Measurements from ENCODE around the gene LIF. TPM values are rescaled to one million over a fixed set of nuclear protein-coding genes. Genes with fewer than 3 reads are reported as not detected.

Gene LIF
- total RNA-seq, 1 experiment from 2014 or later = 34.4 TPM

DNA sequence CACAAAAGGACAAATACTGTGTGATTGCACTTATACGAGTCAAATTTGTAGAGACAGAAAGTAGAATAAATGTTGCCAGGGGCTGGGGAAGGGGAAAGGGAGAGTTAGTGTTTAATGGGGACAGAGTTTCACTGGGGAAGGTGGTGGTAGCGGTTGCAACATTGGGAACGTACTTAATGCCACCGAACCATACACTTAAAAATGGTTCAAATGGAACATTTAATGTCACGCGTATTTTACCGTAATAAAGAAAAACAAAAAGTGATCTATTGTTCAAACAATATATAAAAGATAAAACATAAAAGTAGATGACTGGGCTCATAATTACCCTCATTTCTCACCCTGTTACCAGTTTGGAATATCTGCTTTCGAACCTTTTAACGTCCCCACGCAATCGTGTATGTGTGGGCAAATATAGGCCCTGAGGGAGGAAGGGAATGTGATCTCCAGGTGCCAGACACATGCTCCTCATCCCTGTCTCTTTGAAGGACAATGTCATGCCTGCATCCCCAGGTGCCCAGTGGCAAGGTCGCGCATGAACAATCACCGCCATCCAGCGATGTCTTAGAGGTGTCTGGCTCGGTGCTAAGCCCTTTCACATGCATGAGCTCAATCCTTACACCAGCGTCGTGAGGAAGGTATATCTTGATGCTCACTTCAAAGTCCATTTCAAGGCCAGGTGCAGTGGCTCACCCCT is 35.3 kb downstream of the LIF start:
- H3K4me3 ChIP-seq (ENCODE audit: low read depth in 2 of 2, low read length in 2 of 2) = no peak overlapping the region
- intact Hi-C loops (cut with micrococcal nuclease; ENCODE audit: unreplicated experiment) = loop anchor here (5.0 kb wide), 2 partner anchors 36 to 104 kb away; partner anchors contain the start of gene LIF
- no peaks in the 10 kb centered on the region for H3K27me3 ChIP-seq (ENCODE audit: control insufficient read depth, insufficient read depth, low read length)
- ATAC-seq = no peak
- BruUV-seq (replicated peaks) = no TSS peak
- no peaks in the 10 kb centered on the region for H3K36me3 ChIP-seq (ENCODE audit: control insufficient read depth, insufficient read depth, low read length)
- TF ChIP-seq CTCF (IDR thresholded peaks at IDR 0.05) (no peak), POLR2AphosphoS5 (IDR thresholded peaks at IDR 0.05; ENCODE audit: low read depth, low read length) (no peak)
- ChIA-PET CTCF (no interaction called here), POLR2A (no interaction called here)
- peak overlapping the region; percentile 98 for H3K27ac ChIP-seq (ENCODE audit: low read length)
- in situ Hi-C loops (cut with HindIII; ENCODE audit: low pct_unique_long_range_greater_than_20kb, low sequenced_read_pairs) = no loop called here
- DNase-seq (ENCODE audit: low read depth, low spot score) = no peak
- H3K4me1 ChIP-seq (ENCODE audit: control insufficient read depth, insufficient read depth, low read length) = peaks cover 75% of the 10 kb centered on the region
- no peaks in the 10 kb centered on the region for H3K9me3 ChIP-seq (ENCODE audit: control insufficient read depth, insufficient read depth, low read depth, low read length)

DNA sequence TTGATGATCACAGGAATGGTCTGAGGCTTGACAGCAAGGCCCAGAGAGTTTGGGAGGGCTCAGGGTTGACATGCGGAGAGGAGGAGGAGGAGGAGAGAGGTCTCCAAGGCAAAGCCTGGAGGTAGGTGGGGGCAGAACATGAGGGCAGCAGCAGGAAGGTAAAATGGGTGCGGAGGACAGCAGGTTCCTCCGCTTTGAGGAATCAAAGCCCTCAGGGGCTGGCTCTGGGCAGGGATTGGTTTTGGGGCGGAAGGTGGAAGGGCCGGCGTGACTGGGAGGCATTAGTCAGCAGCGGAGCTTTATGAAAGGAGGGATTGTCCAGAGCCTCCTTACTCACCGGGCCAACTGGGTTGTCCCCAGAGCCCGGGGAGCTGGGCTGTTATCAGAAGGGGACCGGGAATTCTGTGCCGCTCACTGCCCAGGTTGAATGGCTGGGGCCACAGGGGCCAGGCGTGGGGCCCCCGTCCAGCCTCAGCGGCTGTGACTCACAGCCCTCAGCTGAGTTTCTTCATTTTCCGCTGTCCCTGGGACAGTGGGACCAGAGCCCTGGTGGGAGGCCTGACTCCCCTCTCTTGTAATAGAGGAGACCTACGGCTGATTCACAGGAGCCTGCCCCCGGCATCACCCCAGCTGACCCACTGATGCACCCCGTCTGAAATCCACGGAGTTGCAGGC is 36.2 kb downstream of the LIF start:
- no peak overlapping the region for H3K4me3 ChIP-seq (ENCODE audit: low read depth in 2 of 2, low read length in 2 of 2)
- ChIA-PET CTCF (no interaction called here), POLR2A (no interaction called here)
- ATAC-seq (peak; percentile 70), DNase-seq (ENCODE audit: low read depth, low spot score) (no peak)
- in situ Hi-C loops (cut with HindIII; ENCODE audit: low pct_unique_long_range_greater_than_20kb, low sequenced_read_pairs) (no loop called here), intact Hi-C loops (cut with micrococcal nuclease; ENCODE audit: unreplicated experiment) (loop anchor here (5.0 kb wide), 2 partner anchors 37 to 103 kb away; partner anchors contain the start of gene LIF)
- H3K36me3 ChIP-seq (ENCODE audit: control insufficient read depth, insufficient read depth, low read length) = no peaks in the 10 kb centered on the region
- TSS peak; percentile 94 for BruUV-seq (replicated peaks)
- no peaks in the 10 kb centered on the region for H3K9me3 ChIP-seq (ENCODE audit: control insufficient read depth, insufficient read depth, low read depth, low read length)
- TF ChIP-seq TCF7L2 (IDR thresholded peaks at IDR 0.05; ENCODE audit: low read depth, low read length) = no peak
- TF ChIP-seq POLR2AphosphoS5 (IDR thresholded peaks at IDR 0.05; ENCODE audit: low read depth, low read length) = peak; percentile 60; the same call in 1 of the 2 replicates
- TF ChIP-seq, protein P1, sequence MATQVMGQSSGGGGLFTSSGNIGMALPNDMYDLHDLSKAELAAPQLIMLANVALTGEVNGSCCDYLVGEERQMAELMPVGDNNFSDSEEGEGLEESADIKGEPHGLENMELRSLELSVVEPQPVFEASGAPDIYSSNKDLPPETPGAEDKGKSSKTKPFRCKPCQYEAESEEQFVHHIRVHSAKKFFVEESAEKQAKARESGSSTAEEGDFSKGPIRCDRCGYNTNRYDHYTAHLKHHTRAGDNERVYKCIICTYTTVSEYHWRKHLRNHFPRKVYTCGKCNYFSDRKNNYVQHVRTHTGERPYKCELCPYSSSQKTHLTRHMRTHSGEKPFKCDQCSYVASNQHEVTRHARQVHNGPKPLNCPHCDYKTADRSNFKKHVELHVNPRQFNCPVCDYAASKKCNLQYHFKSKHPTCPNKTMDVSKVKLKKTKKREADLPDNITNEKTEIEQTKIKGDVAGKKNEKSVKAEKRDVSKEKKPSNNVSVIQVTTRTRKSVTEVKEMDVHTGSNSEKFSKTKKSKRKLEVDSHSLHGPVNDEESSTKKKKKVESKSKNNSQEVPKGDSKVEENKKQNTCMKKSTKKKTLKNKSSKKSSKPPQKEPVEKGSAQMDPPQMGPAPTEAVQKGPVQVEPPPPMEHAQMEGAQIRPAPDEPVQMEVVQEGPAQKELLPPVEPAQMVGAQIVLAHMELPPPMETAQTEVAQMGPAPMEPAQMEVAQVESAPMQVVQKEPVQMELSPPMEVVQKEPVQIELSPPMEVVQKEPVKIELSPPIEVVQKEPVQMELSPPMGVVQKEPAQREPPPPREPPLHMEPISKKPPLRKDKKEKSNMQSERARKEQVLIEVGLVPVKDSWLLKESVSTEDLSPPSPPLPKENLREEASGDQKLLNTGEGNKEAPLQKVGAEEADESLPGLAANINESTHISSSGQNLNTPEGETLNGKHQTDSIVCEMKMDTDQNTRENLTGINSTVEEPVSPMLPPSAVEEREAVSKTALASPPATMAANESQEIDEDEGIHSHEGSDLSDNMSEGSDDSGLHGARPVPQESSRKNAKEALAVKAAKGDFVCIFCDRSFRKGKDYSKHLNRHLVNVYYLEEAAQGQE (IDR thresholded peaks at IDR 0.05; ENCODE audit: insufficient read depth in 1 of 2, low read depth in 2 of 2, low read length in 1 of 2) = no peak
- no peak for TF ChIP-seq SIN3A (IDR thresholded peaks at IDR 0.05; ENCODE audit: borderline replicate concordance, insufficient read depth, low read depth, low read length)
- TF ChIP-seq CTCF (IDR thresholded peaks at IDR 0.05) = no peak
- H3K27ac ChIP-seq (ENCODE audit: low read length) = peak overlapping the region; percentile 98
- H3K27me3 ChIP-seq (ENCODE audit: control insufficient read depth, insufficient read depth, low read length) = no peaks in the 10 kb centered on the region
- peaks cover 84% of the 10 kb centered on the region for H3K4me1 ChIP-seq (ENCODE audit: control insufficient read depth, insufficient read depth, low read length)

Measured in Panc1 (cell line).